Activated CD8-positive, alpha-beta T cell treated with anti-CD3 and anti-CD28 coated beads, Interleukin-2, amount 10 ng/mL, durations not matched to agents 7 days and 5 days (primary cell): Measurements from ENCODE around the gene EXOC4. TPM values are rescaled to one million over a fixed set of nuclear protein-coding genes. Genes with fewer than 3 reads are reported as not detected.

ENCODE experiments used
- ATAC-seq: fragments of 150-1000 bp; cut with Tn5 transposase; one replicate; pipeline ENCODE4 v1.10.0; 2021; ENCODE audit warnings: moderate library complexity
- CTCF ChIA-PET: fragments of 350-600 bp; sonication (Branson Sonifier 250); formaldehyde crosslinking; loops from one replicate; lab custom pipeline; 2021; ENCODE audit warnings: antibody characterized with exemption; lab: Charles Lee
- POLR2A ChIA-PET: fragments of 350-600 bp; sonication (Branson Sonifier 250); formaldehyde crosslinking; loops from one replicate; lab custom pipeline; 2021; ENCODE audit warnings: antibody characterized with exemption; lab: Charles Lee
- DNase-seq: peaks from one replicate; pipeline ENCODE4 v3.0.0-alpha.2; 2020
- H3K27ac Mint-ChIP-seq: one replicate; pipeline ENCODE4 v1.8.0; 2021; ENCODE audit warnings: mild to moderate bottlenecking, mixed read lengths
- H3K27me3 Mint-ChIP-seq: one replicate; pipeline ENCODE4 v1.8.0; 2021; ENCODE audit warnings: low read depth, mixed read lengths
- H3K36me3 Mint-ChIP-seq: one replicate; pipeline ENCODE4 v1.8.0; 2021; ENCODE audit warnings: low read depth, mixed read lengths
- H3K4me1 Mint-ChIP-seq: one replicate; pipeline ENCODE4 v1.8.0; 2021; ENCODE audit warnings: low read depth, mixed read lengths
- H3K4me3 Mint-ChIP-seq: one replicate; pipeline ENCODE4 v1.8.0; 2021; ENCODE audit warnings: mild to moderate bottlenecking, mixed read lengths
- H3K9me3 Mint-ChIP-seq: one replicate; pipeline ENCODE4 v1.8.0; 2022; ENCODE audit warnings: mixed read lengths; ENCODE audit not compliant: insufficient read depth
- total RNA-seq, 2 experiments: library from RNA; stranded (reverse); gene quantifications; one replicate each; pipeline ENCODE4 v1.2.3, GENCODE V29; 2021

Gene EXOC4
- total RNA-seq, 2 experiments from 2014 or later = 68.2 to 75.1 TPM

DNA sequence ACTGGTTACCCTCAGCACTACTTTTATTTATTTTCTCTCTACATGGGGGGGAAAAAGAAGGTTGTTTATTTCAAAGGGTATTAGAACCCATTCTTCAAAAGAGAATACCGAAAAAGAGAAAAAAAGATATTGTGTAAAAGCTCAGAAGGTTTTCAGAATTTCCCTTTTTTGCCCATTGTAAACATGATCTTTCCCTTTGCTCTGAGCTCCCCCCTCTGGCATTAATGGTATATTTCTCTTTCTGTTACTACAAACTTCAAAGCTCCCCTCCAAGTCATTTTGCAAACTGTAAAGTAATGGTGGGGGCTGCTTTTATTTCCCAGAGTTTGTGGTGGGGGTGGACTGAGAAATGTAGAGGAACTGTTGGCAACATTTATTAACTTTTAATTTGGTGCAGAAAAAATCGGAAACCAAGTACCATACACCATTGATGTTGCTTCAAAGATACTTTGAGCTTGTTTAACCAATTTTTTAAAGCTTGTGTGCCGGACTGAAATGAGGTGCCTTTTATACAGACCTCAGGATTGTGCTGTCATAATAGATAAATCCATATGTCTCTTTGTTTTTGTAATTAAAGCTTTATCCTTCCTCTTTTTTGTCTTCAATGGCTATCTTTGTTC, 181.5 kb downstream of the EXOC4 start:
- POLR2A ChIA-PET = no interaction called here
- Mint-ChIP-seq H3K36me3 (no peaks in the 10 kb centered on the region), H3K27ac (no peak overlapping the region), H3K4me3 (no peak overlapping the region), H3K27me3 (no peaks in the 10 kb centered on the region), H3K9me3 (no peaks in the 10 kb centered on the region), H3K4me1 (no peaks in the 10 kb centered on the region)
- no peak for ATAC-seq
- no peak for DNase-seq
- CTCF ChIA-PET = interaction anchor here (0.7 to 1.9 kb wide), 16 partner anchors 9 to 1116 kb away, joined by 3 to 16 read pairs (median 4); no protein-coding TSS in a partner anchor

DNA sequence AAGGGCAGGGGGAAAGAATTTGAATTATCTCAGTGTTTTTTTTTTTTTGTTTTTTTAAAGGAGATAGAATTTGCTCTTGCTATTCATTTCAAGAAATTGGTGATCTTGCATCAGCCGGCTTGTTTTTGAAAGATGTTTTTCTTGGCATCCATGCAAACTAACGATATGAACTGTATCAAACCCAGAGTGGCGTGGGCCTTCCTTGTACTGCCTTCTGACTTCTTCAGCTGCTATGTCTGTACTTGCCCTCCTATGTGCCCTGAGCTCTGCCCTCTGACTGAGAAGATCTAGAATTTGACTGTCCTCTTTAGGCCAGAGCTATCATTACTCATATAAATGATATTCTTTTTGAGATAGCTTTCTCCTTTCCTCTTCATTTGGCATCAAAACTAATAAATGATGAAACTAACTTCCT, 183.1 kb downstream of the EXOC4 start:
- POLR2A ChIA-PET = no interaction called here

DNA sequence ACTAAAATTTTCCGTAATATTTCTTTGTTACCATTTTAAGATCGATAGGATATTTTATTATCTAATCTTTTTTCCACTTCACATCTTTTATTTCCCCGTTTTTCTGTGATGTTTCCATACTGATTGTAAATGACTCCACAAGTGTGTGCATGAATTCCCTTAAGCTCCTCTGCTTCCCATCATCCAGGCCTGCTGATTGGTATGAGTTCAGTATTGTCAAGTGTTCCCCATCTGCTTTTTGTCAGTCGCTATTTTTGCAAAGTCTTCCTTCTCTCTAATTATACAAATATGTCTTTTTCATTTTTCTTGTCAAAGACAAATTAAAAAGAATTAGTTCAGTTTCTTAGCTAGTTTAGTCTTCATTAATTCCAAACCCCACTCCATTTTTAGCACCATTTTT, 184.7 kb downstream of the EXOC4 start:
- Mint-ChIP-seq H3K9me3 (no peaks in the 10 kb centered on the region), H3K36me3 (peaks cover 3% of the 10 kb centered on the region), H3K27me3 (no peaks in the 10 kb centered on the region), H3K4me1 (no peaks in the 10 kb centered on the region), H3K27ac (no peak overlapping the region), H3K4me3 (no peak overlapping the region)
- no peak for DNase-seq
- no peak for ATAC-seq
- POLR2A ChIA-PET = no interaction called here
- CTCF ChIA-PET = no interaction called here

More for the DNA sequence above, 183.1 kb downstream of the EXOC4 start:
- no peak overlapping the region for H3K4me3 Mint-ChIP-seq
- no peaks in the 10 kb centered on the region for H3K4me1 Mint-ChIP-seq
- no peak for ATAC-seq
- H3K9me3 Mint-ChIP-seq = no peaks in the 10 kb centered on the region
- no peak overlapping the region for H3K27ac Mint-ChIP-seq
- peaks cover 3% of the 10 kb centered on the region for H3K36me3 Mint-ChIP-seq
- no peak for DNase-seq
- CTCF ChIA-PET = interaction anchor here (0.7 to 1.5 kb wide), 2 partner anchors 418 to 855 kb away, joined by 3 to 5 read pairs; no protein-coding TSS in a partner anchor
- no peaks in the 10 kb centered on the region for H3K27me3 Mint-ChIP-seq

DNA sequence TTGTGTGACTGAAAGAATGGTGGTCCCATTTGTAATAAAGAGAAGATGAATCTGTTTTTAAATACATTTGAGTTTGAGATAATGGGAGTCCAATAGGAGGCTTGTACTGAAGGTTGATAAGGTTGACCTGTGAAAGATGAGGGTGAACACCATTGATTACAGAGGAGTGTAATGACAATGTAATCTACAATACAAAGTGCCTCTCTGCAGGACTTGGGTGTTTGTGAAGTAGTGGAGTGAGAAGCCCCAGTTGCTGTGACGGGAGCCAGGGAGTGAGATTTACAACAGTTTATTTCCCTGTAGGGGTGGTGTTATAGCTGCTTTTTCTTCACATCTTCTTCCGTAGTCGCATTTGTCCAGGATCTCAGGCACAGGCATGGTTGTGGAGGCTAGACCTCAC, 189.9 kb downstream of the EXOC4 start:
- H3K4me3 Mint-ChIP-seq = no peak overlapping the region
- DNase-seq (no peak), ATAC-seq (no peak)
- H3K9me3 Mint-ChIP-seq = no peaks in the 10 kb centered on the region
- POLR2A ChIA-PET = no interaction called here
- H3K27me3 Mint-ChIP-seq = no peaks in the 10 kb centered on the region
- H3K4me1 Mint-ChIP-seq = no peaks in the 10 kb centered on the region
- no peak overlapping the region for H3K27ac Mint-ChIP-seq
- CTCF ChIA-PET = interaction anchor here (1.4 kb wide), 1 partner anchor 9 kb away, joined by 5 read pairs; no protein-coding TSS in a partner anchor
- H3K36me3 Mint-ChIP-seq = peaks cover 3% of the 10 kb centered on the region

DNA sequence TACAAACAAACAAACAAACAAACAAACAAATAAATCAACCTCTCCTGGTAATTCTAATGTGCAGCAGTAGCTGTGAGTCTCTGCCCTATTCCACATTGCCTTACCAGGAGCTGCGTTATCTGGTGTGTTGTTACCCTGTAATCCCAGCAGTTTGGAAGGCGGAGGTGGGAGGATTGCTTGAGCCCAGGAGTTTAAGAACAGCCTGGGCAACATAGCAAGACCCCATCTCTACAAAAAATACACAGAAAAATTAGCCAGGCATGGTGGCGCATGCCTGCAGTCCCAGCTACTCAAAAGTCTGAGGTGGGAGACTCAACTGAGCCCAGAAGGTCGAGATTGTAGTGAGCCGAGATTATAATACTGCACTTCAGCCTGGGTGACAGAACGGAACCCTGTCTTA, 192.7 kb downstream of the EXOC4 start:
- CTCF ChIA-PET = no interaction called here
- Mint-ChIP-seq H3K4me1 (no peaks in the 10 kb centered on the region), H3K9me3 (no peaks in the 10 kb centered on the region), H3K4me3 (no peak overlapping the region), H3K27ac (no peak overlapping the region), H3K36me3 (no peaks in the 10 kb centered on the region), H3K27me3 (no peaks in the 10 kb centered on the region)
- POLR2A ChIA-PET = no interaction called here
- DNase-seq (no peak), ATAC-seq (no peak)

DNA sequence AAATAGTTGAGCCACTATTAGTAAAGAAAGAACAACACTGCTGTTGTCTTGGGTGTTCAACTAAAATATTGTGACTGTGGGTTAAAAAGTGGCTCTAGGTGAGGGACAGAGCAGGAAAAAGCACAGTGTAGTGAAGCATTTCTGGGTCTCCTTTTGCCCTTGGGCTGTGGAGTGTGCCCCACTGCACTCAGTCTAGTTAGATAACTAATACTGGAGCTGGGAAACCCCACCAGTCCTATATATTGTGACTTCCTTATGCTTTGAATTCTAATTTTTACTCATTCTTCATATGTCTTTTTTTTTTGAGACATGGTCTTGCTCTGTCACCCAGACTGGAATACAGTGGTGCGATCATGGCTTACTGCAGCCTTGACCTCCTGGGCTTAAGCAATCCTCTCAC, 195.1 kb downstream of the EXOC4 start:
- Mint-ChIP-seq H3K27me3 (no peaks in the 10 kb centered on the region), H3K4me3 (no peak overlapping the region), H3K36me3 (no peaks in the 10 kb centered on the region), H3K9me3 (no peaks in the 10 kb centered on the region), H3K27ac (no peak overlapping the region), H3K4me1 (no peaks in the 10 kb centered on the region)
- ChIA-PET POLR2A (no interaction called here), CTCF (no interaction called here)
- no peak for DNase-seq
- ATAC-seq = no peak

DNA sequence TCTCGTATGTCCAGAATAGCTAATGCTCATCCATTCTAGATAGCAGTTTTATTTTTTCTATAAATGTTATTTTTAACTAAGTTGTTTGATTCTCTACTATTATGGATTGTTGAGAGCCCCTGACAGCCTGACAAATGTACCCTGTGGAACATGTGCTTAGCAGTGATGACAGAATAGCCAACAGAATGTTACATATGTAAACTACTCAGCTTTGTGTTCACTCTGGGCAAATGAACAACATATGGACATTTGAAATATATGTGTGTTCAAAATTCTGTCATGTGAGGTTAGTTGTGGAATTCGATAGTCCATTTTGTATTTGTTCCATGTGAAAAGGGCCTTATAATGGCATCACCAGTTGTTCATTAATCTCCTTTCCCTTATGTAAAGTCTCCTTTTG, 199.7 kb downstream of the EXOC4 start:
- ATAC-seq (no peak), DNase-seq (no peak)
- CTCF ChIA-PET = no interaction called here
- Mint-ChIP-seq H3K9me3 (no peaks in the 10 kb centered on the region), H3K36me3 (no peaks in the 10 kb centered on the region), H3K27ac (no peak overlapping the region), H3K27me3 (no peaks in the 10 kb centered on the region), H3K4me1 (no peaks in the 10 kb centered on the region), H3K4me3 (no peak overlapping the region)
- POLR2A ChIA-PET = no interaction called here

DNA sequence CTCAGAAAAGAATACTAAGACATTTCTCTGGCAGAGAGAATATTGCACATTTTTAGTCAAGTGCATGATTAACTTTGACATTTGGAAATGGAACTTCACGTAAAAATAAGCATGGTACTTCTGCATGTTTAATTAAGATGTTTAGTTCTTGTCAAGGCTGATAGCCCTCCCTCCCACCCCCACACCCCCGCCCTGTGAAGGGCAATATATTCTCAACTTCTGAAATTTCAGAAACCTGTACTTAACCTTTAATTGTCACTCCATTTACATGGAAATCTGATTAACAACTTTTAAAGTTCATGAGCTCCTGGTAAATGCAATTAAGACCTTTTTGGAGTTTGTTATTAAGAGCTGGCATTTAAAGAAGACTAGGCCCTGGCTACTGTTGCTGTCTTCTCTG, 205.8 kb downstream of the EXOC4 start:
- ChIA-PET CTCF (no interaction called here), POLR2A (no interaction called here)
- no peak overlapping the region for H3K27ac Mint-ChIP-seq
- DNase-seq (no peak), ATAC-seq (no peak)
- no peaks in the 10 kb centered on the region for H3K4me1 Mint-ChIP-seq
- peaks cover 2% of the 10 kb centered on the region for H3K36me3 Mint-ChIP-seq
- H3K9me3 Mint-ChIP-seq = no peaks in the 10 kb centered on the region
- no peak overlapping the region for H3K4me3 Mint-ChIP-seq
- H3K27me3 Mint-ChIP-seq = no peaks in the 10 kb centered on the region

DNA sequence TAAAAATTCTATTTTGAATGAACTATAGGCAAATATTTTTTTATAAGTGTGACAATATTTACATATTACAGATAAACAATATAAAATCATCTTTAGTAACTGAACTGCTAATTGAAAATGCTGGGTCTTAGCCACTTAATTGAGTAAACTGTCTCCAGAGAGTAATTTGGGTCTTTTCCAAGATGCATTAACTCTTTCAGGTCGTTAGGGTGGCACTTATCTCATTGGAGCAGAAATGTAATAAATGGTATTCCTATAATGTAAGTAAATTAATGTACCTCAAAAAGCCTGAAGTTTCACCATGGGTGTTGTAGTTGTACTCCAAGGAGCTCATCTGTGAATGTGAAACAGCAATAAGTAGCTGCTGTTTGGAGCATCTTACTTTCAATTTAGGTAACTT, 208.5 kb downstream of the EXOC4 start:
- no peaks in the 10 kb centered on the region for H3K4me1 Mint-ChIP-seq
- H3K36me3 Mint-ChIP-seq = peaks cover 11% of the 10 kb centered on the region
- ATAC-seq (no peak), DNase-seq (no peak)
- H3K9me3 Mint-ChIP-seq = peaks cover 9% of the 10 kb centered on the region
- no peak overlapping the region for H3K4me3 Mint-ChIP-seq
- no peaks in the 10 kb centered on the region for H3K27me3 Mint-ChIP-seq
- CTCF ChIA-PET = no interaction called here
- POLR2A ChIA-PET = no interaction called here
- H3K27ac Mint-ChIP-seq = no peak overlapping the region

DNA sequence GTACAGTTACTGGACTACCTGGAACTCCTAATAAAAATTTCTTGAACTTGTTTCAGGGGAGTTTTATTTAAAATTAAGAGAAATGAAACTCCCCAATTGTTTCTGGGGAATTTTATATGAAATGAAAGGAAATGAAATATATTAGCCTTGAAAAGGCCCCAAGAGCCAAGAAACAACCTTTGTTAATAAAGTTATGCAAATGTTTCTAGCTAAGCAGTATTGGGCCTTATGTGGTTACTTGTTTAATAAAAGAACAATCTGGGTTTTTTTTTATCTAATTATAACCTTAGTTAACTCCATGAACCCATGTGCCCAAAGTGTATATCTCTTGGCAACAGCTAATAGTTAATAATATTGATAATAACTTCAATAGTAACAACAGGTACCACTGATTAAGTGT, 222.8 kb downstream of the EXOC4 start:
- Mint-ChIP-seq H3K27ac (no peak overlapping the region), H3K36me3 (peaks cover 2% of the 10 kb centered on the region), H3K27me3 (no peaks in the 10 kb centered on the region), H3K4me3 (no peak overlapping the region), H3K4me1 (peaks cover 3% of the 10 kb centered on the region), H3K9me3 (no peaks in the 10 kb centered on the region)
- ChIA-PET POLR2A (no interaction called here), CTCF (no interaction called here)
- no peak for DNase-seq
- no peak for ATAC-seq

DNA sequence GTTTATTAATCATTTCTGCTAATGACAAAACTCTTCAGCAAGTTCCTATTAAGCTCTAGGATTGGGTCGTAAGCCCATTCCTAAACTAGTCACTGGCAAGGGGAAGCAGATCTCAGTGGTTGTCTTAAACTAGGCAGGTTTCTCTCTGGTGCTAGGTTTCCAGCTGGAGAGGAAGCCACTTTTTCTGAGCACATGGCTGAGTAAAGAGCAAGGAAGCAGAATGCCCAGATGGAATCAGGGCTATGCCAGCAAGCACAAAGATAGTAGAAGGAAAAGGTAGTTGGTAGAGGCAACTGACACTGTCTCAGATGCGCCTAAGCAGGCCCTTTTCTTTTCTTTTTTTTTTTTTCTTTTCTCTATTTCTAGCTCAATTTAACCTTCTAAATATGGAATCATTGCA, 224.9 kb downstream of the EXOC4 start:
- H3K27ac Mint-ChIP-seq = no peak overlapping the region

DNA sequence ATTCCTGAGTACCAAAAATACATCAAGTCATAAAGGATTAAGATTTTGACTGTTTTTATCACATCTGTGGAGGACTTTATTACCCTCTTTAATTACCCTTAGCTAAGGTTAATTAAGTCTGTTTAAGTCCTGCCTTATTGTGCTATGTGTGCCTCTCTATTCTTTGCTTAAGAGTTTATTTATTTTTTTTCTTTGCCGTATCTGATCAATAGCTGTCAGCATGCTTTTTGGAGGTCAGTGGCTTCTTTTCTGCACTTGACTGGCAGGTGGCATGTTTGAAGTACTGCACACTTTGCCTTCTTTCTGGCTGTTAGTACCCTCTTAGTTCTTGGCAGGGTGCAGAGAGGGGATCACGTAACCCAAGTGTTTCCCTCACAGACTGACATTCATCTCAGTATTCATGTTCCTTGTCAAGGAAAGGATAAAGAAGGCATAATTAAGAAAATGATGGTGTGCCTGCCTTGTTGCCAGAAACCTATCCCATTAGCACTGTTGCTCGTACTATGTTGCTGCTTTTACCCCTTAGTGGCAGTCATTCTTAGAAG, 225.8 kb downstream of the EXOC4 start:
- DNase-seq (no peak), ATAC-seq (no peak)
- CTCF ChIA-PET = no interaction called here
- POLR2A ChIA-PET = no interaction called here
- peaks cover 15% of the 10 kb centered on the region for H3K4me1 Mint-ChIP-seq
- peaks cover 4% of the 10 kb centered on the region for H3K36me3 Mint-ChIP-seq
- no peaks in the 10 kb centered on the region for H3K9me3 Mint-ChIP-seq
- H3K27ac Mint-ChIP-seq = no peak overlapping the region
- H3K4me3 Mint-ChIP-seq = no peak overlapping the region
- H3K27me3 Mint-ChIP-seq = no peaks in the 10 kb centered on the region

More for the DNA sequence above, 224.9 kb downstream of the EXOC4 start:
- CTCF ChIA-PET = no interaction called here
- Mint-ChIP-seq H3K4me1 (peaks cover 9% of the 10 kb centered on the region), H3K27me3 (no peaks in the 10 kb centered on the region), H3K36me3 (peaks cover 4% of the 10 kb centered on the region), H3K9me3 (no peaks in the 10 kb centered on the region), H3K4me3 (no peak overlapping the region)
- POLR2A ChIA-PET = no interaction called here
- ATAC-seq (no peak), DNase-seq (no peak)
